ENCODE results near the gene RAD51B.

DNA sequence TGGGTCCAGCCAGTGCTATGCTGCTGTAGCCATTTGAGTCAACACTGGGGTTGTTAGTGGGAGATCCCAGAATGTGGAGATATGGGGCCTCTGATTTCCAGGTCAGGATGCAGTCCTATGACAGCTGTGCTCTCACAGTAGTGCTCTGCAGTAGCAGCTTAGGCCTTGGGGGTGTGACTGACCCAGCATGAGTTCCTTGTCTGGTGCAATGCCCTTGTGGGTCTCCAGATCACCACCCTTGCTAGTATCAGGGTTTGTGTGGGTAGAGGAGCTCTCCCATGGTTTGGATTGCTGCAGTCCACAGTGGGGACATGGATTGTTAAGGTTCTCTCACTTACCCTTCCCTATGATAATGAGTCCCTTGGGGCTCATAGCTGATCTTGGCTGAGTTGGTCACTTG is 113.7 kb downstream of the RAD51B start:
- TF ChIP-seq, protein P1, sequence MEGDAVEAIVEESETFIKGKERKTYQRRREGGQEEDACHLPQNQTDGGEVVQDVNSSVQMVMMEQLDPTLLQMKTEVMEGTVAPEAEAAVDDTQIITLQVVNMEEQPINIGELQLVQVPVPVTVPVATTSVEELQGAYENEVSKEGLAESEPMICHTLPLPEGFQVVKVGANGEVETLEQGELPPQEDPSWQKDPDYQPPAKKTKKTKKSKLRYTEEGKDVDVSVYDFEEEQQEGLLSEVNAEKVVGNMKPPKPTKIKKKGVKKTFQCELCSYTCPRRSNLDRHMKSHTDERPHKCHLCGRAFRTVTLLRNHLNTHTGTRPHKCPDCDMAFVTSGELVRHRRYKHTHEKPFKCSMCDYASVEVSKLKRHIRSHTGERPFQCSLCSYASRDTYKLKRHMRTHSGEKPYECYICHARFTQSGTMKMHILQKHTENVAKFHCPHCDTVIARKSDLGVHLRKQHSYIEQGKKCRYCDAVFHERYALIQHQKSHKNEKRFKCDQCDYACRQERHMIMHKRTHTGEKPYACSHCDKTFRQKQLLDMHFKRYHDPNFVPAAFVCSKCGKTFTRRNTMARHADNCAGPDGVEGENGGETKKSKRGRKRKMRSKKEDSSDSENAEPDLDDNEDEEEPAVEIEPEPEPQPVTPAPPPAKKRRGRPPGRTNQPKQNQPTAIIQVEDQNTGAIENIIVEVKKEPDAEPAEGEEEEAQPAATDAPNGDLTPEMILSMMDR (conservative IDR thresholded peaks at IDR 0.05): no peak
- TF ChIP-seq EZH2 (IDR thresholded peaks at IDR 0.05; ENCODE audit: low read depth): no peak
